Sigmoid colon (tissue), 4 donors: ENCODE measurements around the gene HPCAL1.

Experiments used
- CTCF ChIP-seq, 4 experiments: fragments of 450-650 bp in 3 of 4; fragments of 200-600 bp in 1 of 4; IDR thresholded peaks; one replicate each; pipeline ENCODE4 v1.5.1; 2016 to 2019; ENCODE audit warnings: antibody characterized with exemption in 4 of 4, mild to moderate bottlenecking in 3 of 4, moderate library complexity in 2 of 4
- POLR2AphosphoS5 ChIP-seq, 4 donors: sonication (generic); formaldehyde crosslinking; IDR thresholded peaks; one replicate each; pipeline ENCODE4 v1.6.1; 2017; ENCODE audit warnings: antibody characterized with exemption in 4 of 4

GRCh38 chr2:10466801-10467200 lies 164.1 kb downstream of the HPCAL1 start:
- TF ChIP-seq CTCF (IDR thresholded peaks at IDR 0.05) (no peak), POLR2AphosphoS5 (IDR thresholded peaks at IDR 0.05) (no peak)
